Measurements from ENCODE around the gene SIX1. TPM values are rescaled to one million over a fixed set of nuclear protein-coding genes. Genes with fewer than 3 reads are reported as not detected.

The SIX1 gene
- total and polyA plus RNA-seq, 2 of the 13 experiments (the other 11 are each of a cell fraction or from before 2014, with no cell fraction given), result 1.7 to 6.5 TPM

GRCh38 chr14:60656686-60657455, 7.6 kb upstream of the SIX1 start (continued):
- peak; percentile 73 for TF ChIP-seq ZNF317 (CRISPR knock-in tag; IDR thresholded peaks at IDR 0.05)
- TF ChIP-seq HDAC2 (CRISPR knock-in tag; IDR thresholded peaks at IDR 0.05), result peak; percentile 22; the same call in 1 of the 2 replicates
- peak; percentile 98 for TF ChIP-seq ZBTB33 (CRISPR knock-in tag; IDR thresholded peaks at IDR 0.05)
- TF ChIP-seq GABPB1 (CRISPR knock-in tag; IDR thresholded peaks at IDR 0.05), result peak; percentile 66; the same call in 1 of the 2 replicates
- 0 out of 2 replicates have a peak, but pooled peaks have one; percentile 36 for TF ChIP-seq THAP11 (CRISPR knock-in tag; IDR thresholded peaks at IDR 0.05)
- no peak; the same call in 1 of the 2 replicates for TF ChIP-seq PHF20 (CRISPR knock-in tag; IDR thresholded peaks at IDR 0.05)
- TF ChIP-seq, protein P1, sequence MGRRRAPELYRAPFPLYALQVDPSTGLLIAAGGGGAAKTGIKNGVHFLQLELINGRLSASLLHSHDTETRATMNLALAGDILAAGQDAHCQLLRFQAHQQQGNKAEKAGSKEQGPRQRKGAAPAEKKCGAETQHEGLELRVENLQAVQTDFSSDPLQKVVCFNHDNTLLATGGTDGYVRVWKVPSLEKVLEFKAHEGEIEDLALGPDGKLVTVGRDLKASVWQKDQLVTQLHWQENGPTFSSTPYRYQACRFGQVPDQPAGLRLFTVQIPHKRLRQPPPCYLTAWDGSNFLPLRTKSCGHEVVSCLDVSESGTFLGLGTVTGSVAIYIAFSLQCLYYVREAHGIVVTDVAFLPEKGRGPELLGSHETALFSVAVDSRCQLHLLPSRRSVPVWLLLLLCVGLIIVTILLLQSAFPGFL (CRISPR knock-in tag; IDR thresholded peaks at IDR 0.05), result no peak
- peak; percentile 16 for TF ChIP-seq SKI (IDR thresholded peaks at IDR 0.05; ENCODE audit: partially characterized antibody)
- TF ChIP-seq RXRB (CRISPR knock-in tag; IDR thresholded peaks at IDR 0.05; ENCODE audit: borderline replicate concordance), result peak; percentile 8; the same call in 1 of the 2 replicates
- TF ChIP-seq ZNF274 (CRISPR knock-in tag; IDR thresholded peaks at IDR 0.05), result no peak
- no peak for TF ChIP-seq ZIK1 (CRISPR knock-in tag; IDR thresholded peaks at IDR 0.05; ENCODE audit: borderline replicate concordance, low read depth)
- 0 out of 2 replicates have a peak, but pooled peaks have one; percentile 41 for TF ChIP-seq ZNF572 (CRISPR knock-in tag; IDR thresholded peaks at IDR 0.05)
- TF ChIP-seq SNAPC2 (CRISPR knock-in tag; IDR thresholded peaks at IDR 0.05), result no peak
- TF ChIP-seq, protein P2, sequence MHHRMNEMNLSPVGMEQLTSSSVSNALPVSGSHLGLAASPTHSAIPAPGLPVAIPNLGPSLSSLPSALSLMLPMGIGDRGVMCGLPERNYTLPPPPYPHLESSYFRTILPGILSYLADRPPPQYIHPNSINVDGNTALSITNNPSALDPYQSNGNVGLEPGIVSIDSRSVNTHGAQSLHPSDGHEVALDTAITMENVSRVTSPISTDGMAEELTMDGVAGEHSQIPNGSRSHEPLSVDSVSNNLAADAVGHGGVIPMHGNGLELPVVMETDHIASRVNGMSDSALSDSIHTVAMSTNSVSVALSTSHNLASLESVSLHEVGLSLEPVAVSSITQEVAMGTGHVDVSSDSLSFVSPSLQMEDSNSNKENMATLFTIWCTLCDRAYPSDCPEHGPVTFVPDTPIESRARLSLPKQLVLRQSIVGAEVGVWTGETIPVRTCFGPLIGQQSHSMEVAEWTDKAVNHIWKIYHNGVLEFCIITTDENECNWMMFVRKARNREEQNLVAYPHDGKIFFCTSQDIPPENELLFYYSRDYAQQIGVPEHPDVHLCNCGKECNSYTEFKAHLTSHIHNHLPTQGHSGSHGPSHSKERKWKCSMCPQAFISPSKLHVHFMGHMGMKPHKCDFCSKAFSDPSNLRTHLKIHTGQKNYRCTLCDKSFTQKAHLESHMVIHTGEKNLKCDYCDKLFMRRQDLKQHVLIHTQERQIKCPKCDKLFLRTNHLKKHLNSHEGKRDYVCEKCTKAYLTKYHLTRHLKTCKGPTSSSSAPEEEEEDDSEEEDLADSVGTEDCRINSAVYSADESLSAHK (CRISPR knock-in tag; IDR thresholded peaks at IDR 0.05; ENCODE audit: borderline replicate concordance), result no peak
- no peak for TF ChIP-seq NONO (IDR thresholded peaks at IDR 0.05)
- TF ChIP-seq NONO (CRISPR knock-in tag; conservative IDR thresholded peaks at IDR 0.05), result peak; percentile 77
- peak; percentile 77; the same call in 1 of the 2 replicates for TF ChIP-seq MTF2 (CRISPR knock-in tag; IDR thresholded peaks at IDR 0.05; ENCODE audit: borderline replicate concordance)
- TF ChIP-seq KMT2A (CRISPR knock-in tag; IDR thresholded peaks at IDR 0.05), result peak; percentile 69; the same call in 1 of the 2 replicates
- 0 out of 2 replicates have a peak, but pooled peaks have one; percentile 10 for TF ChIP-seq HNF4A (CRISPR knock-in tag; IDR thresholded peaks at IDR 0.05)
